GM12872 (cell line): ENCODE data around the gene FFAR4.

Source experiments
- CTCF ChIP-seq: IDR thresholded peaks from 3 replicates; pipeline ENCODE4 v1.5.1; 2011; ENCODE audit warnings: low read depth, mild to moderate bottlenecking, low read length, moderate library complexity; ENCODE audit not compliant: insufficient read depth

FFAR4 gene

GRCh38 chr10:93566435-93567276 lies at the start of gene FFAR4:
TSS of gene FFAR4 (plus strand) at chr10:93566665. CDS start at chr10:93566721, 56 bp downstream.
- TF ChIP-seq CTCF = no peak

GRCh38 chr10:93518531-93518930 lies 47.9 kb upstream of the FFAR4 start:
- no peak for TF ChIP-seq CTCF

DNA sequence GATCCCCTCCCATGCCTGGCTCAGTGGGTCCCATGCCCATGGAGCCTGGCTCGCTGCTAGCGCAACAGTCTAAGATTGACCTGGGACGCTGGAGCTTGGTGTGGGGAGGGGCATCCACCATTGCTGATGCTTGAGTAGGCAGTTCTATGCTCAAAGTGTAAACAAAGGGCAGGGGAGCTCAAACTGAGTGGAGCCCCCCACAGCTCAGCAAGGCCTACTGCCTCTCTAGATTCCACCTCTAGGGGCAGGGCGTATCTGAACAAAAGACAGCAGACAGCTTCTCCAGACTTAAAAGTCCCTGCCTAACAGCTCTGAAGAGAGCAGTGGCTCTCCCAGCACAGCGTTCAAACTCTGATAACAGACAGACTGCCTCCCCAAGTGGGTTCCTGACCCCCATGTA lies 31.2 kb upstream of the FFAR4 start:
- TF ChIP-seq CTCF = no peak

- TF ChIP-seq CTCF = peak; percentile 62
Observed at GRCh38 chr10:93541402-93542357, 24.8 kb upstream of the FFAR4 start.

DNA sequence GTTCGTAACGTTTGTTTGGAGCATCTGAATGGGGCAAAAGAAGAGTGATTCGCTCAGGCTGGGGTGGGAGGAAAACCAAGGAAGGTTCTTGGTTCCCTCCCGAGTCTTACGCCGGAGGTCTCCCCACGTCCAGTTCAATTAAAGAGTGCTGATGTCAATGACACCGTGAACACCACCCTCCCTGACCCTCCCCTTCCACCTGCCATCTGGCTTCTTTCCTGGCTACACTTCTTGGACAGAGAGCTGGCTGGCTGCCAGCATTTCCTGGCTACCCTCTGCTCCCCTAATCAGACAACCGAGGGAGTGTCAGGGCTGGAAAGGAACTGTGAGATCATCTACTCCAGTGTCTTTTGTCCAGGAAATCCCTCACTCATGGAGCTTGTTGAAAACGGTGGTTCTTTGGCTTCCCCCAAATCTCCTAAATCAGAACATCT lies 24.1 kb upstream of the FFAR4 start:
- TF ChIP-seq CTCF = no peak

GRCh38 chr10:93547522-93547921 lies 18.9 kb upstream of the FFAR4 start:
- no peak for TF ChIP-seq CTCF
